H9 (cell line): ENCODE results near the gene LGMN. TPM values are rescaled to one million over a fixed set of nuclear protein-coding genes. Genes with fewer than 3 reads are reported as not detected.

Experiments used
- DNase-seq: peaks from one replicate; pipeline ENCODE4 v3.0.0-alpha.2; 2017
- H2AFZ ChIP-seq: one replicate; pipeline ENCODE4 v1.6.1; 2013; ENCODE audit warnings: mild to moderate bottlenecking, low read length, control low read depth, moderate library complexity
- H2AK5ac ChIP-seq: 2 replicates; pipeline ENCODE4 v1.6.1; 2013; ENCODE audit warnings: low read length, control low read depth, mixed read lengths; ENCODE audit not compliant: insufficient read length
- H2BK120ac ChIP-seq: one replicate; pipeline ENCODE4 v1.6.1; 2013; ENCODE audit warnings: low read depth, mild to moderate bottlenecking, low read length, control low read depth, inconsistent platforms; ENCODE audit not compliant: poor library complexity, severe bottlenecking
- H2BK12ac ChIP-seq: 2 replicates; pipeline ENCODE4 v1.6.1; 2013; ENCODE audit warnings: low read length, control low read depth, mixed read lengths, low read depth; ENCODE audit not compliant: insufficient read length
- H2BK15ac ChIP-seq: 2 replicates; pipeline ENCODE4 v1.6.1; 2013; ENCODE audit warnings: low read depth, low read length, control low read depth
- H2BK20ac ChIP-seq: one replicate; pipeline ENCODE4 v1.6.1; 2013; ENCODE audit warnings: low read depth, mild to moderate bottlenecking, low read length, control low read depth, inconsistent platforms; ENCODE audit not compliant: poor library complexity, severe bottlenecking
- H2BK5ac ChIP-seq: 2 replicates; pipeline ENCODE4 v1.6.1; 2013; ENCODE audit warnings: low read length, control low read depth, mixed read lengths; ENCODE audit not compliant: insufficient read length
- H3K14ac ChIP-seq: 2 replicates; pipeline ENCODE4 v1.6.1; 2013; ENCODE audit warnings: low read length, control low read depth; ENCODE audit not compliant: insufficient read depth
- H3K18ac ChIP-seq: 2 replicates; pipeline ENCODE4 v1.6.1; 2013; ENCODE audit warnings: low read depth, mild to moderate bottlenecking, mixed read lengths, low read length, control low read depth; ENCODE audit not compliant: insufficient read length
- H3K23ac ChIP-seq: 2 replicates; pipeline ENCODE4 v1.6.1; 2013; ENCODE audit warnings: low read length, control low read depth, mixed read lengths, low read depth; ENCODE audit not compliant: insufficient read length
- H3K23me2 ChIP-seq: 2 replicates; pipeline ENCODE4 v1.6.1; 2013; ENCODE audit warnings: low read depth, mild to moderate bottlenecking, mixed read lengths, low read length, control low read depth; ENCODE audit not compliant: insufficient read length, poor library complexity, severe bottlenecking
- H3K27ac ChIP-seq: 2 replicates; pipeline ENCODE4 v1.5.1; 2013; ENCODE audit warnings: low read length, control low read depth, mixed read lengths, low read depth; ENCODE audit not compliant: insufficient read length
- H3K27me3 ChIP-seq: 2 replicates; pipeline ENCODE4 v1.6.1; 2013; ENCODE audit warnings: low read length, control low read depth, inconsistent platforms; ENCODE audit not compliant: insufficient read depth
- H3K4ac ChIP-seq: 2 replicates; pipeline ENCODE4 v1.6.1; 2013; ENCODE audit warnings: low read depth, mild to moderate bottlenecking, control low read depth, inconsistent platforms, low read length, moderate library complexity
- H3K4me1 ChIP-seq: 2 replicates; pipeline ENCODE4 v1.6.1; 2013; ENCODE audit warnings: low read length, control low read depth, inconsistent platforms; ENCODE audit not compliant: insufficient read depth
- H3K4me2 ChIP-seq: 2 replicates; pipeline ENCODE4 v1.6.1; 2013; ENCODE audit warnings: low read length, control low read depth, mixed read lengths; ENCODE audit not compliant: insufficient read length, insufficient read depth
- H3K56ac ChIP-seq: 2 replicates; pipeline ENCODE4 v1.6.1; 2013; ENCODE audit warnings: low read depth, mild to moderate bottlenecking, mixed read lengths, low read length, control low read depth; ENCODE audit not compliant: insufficient read length
- H3K79me1 ChIP-seq: 2 replicates; pipeline ENCODE4 v1.6.1; 2013; ENCODE audit warnings: low read depth, mild to moderate bottlenecking, moderate library complexity, low read length, control low read depth, inconsistent platforms; ENCODE audit not compliant: insufficient read depth, poor library complexity, severe bottlenecking
- H3K79me2 ChIP-seq: 2 replicates; pipeline ENCODE4 v1.6.1; 2013; ENCODE audit warnings: low read length, control low read depth, inconsistent platforms; ENCODE audit not compliant: insufficient read depth
- H3K9ac ChIP-seq: 2 replicates; pipeline ENCODE4 v1.6.1; 2013; ENCODE audit warnings: low read length, control low read depth, mixed read lengths; ENCODE audit not compliant: insufficient read length; ENCODE audit errors: extremely low read depth
- H3K9me3 ChIP-seq: one replicate; pipeline ENCODE4 v1.6.1; 2013; ENCODE audit warnings: low read depth, low read length, inconsistent platforms; ENCODE audit not compliant: control insufficient read depth
- H3T11ph ChIP-seq: one replicate; pipeline ENCODE4 v1.6.1; 2013; ENCODE audit warnings: mild to moderate bottlenecking, low read length, control low read depth, inconsistent platforms
- H4K20me1 ChIP-seq: one replicate; pipeline ENCODE4 v1.6.1; 2013; ENCODE audit not compliant: control insufficient read depth, insufficient read length, insufficient read depth
- H4K5ac ChIP-seq: 2 replicates; pipeline ENCODE4 v1.6.1; 2013; ENCODE audit warnings: low read depth, mild to moderate bottlenecking, mixed read lengths, low read length, control low read depth; ENCODE audit not compliant: insufficient read length
- H4K8ac ChIP-seq: replicated peaks from 2 replicates; pipeline ENCODE4 v1.6.1; 2013; ENCODE audit warnings: low read length, control low read depth, mixed read lengths, low read depth; ENCODE audit not compliant: insufficient read length
- H4K91ac ChIP-seq: 2 replicates; pipeline ENCODE4 v1.6.1; 2013; ENCODE audit warnings: low read depth, mild to moderate bottlenecking, moderate library complexity, mixed read lengths, low read length, control low read depth; ENCODE audit not compliant: insufficient read length
- H3K27ac Mint-ChIP-seq, 3 experiments: 2 replicates in 2 of 3; 3 replicates in 1 of 3; pipeline ENCODE4 v1.8.0; 2020 to 2021; ENCODE audit warnings: mixed read lengths in 3 of 3, mild to moderate bottlenecking in 1 of 3, moderate library complexity in 1 of 3
- H3K27me3 Mint-ChIP-seq: 2 replicates; pipeline ENCODE4 v1.8.0; 2021; ENCODE audit warnings: low read depth, mild to moderate bottlenecking, moderate library complexity, mixed read lengths
- H3K36me3 Mint-ChIP-seq, 3 experiments: 2 replicates in 2 of 3; 3 replicates in 1 of 3; pipeline ENCODE4 v1.8.0; 2020 to 2021; ENCODE audit warnings: low read depth in 3 of 3, mixed read lengths in 3 of 3; ENCODE audit not compliant: insufficient read depth in 1 of 3
- H3K4me1 Mint-ChIP-seq, 2 experiments: 2 replicates each; pipeline ENCODE4 v1.8.0; 2020; ENCODE audit warnings: mixed read lengths in 2 of 2
- H3K4me3 Mint-ChIP-seq, 2 experiments: 2 replicates in 1 of 2; 3 replicates in 1 of 2; pipeline ENCODE4 v1.8.0; 2020 to 2021; ENCODE audit warnings: mild to moderate bottlenecking in 2 of 2, mixed read lengths in 2 of 2, moderate library complexity in 1 of 2
- H3K9me3 Mint-ChIP-seq, 2 experiments: 2 replicates in 1 of 2; 3 replicates in 1 of 2; pipeline ENCODE4 v1.8.0; 2020; ENCODE audit warnings: mild to moderate bottlenecking in 2 of 2, mixed read lengths in 2 of 2, moderate library complexity in 1 of 2
- CTCF ChIP-seq: fragments of 200-600 bp; sonication (generic); conservative IDR thresholded peaks from 3 replicates; pipeline ENCODE4 v1.8.0; 2021; ENCODE audit warnings: antibody characterized with exemption, mild to moderate bottlenecking
- WGBS: extraction: QIAGEN DNeasy Blood & Tissue Kit; methylation state at CpG from one replicate; pipeline ENCODE4 v1.1.7; 2013; ENCODE audit warnings: missing lambda C conversion rate, low lambda C conversion rate, mixed read lengths; ENCODE audit not compliant: insufficient read length; ENCODE audit errors: extremely low coverage; 5-methylcytosine and 5-hydroxymethylcytosine counted together
- total RNA-seq: library from RNA; stranded (reverse); gene quantifications from 2 replicates; pipeline ENCODE4 v1.2.1, GENCODE V29; 2021

Gene LGMN
- total RNA-seq, 1 experiment from 2014 or later: 55.3 TPM

- Mint-ChIP-seq H3K4me3 (no peak overlapping the region), H3K36me3 (peaks cover 12 to 35% (median 14%) of the 10 kb centered on the region in 3 experiments), H3K4me1 (no peaks in the 10 kb centered on the region), H3K27me3 (no peaks in the 10 kb centered on the region), H3K27ac (no peak overlapping the region), H3K9me3 (peaks cover 0 to 3% of the 10 kb centered on the region in 2 experiments; a peak in 1 of 5 replicates)
- H2BK120ac ChIP-seq: no peak overlapping the region
- no peak overlapping the region for H3K18ac ChIP-seq
- H3K4me1 ChIP-seq: no peaks in the 10 kb centered on the region
- H3K9me3 ChIP-seq: no peaks in the 10 kb centered on the region
- no peaks in the 10 kb centered on the region for H3K23me2 ChIP-seq
- H3K9ac ChIP-seq: no peak overlapping the region
- H3K14ac ChIP-seq: no peak overlapping the region
- no peak overlapping the region for H2AK5ac ChIP-seq
- H2BK15ac ChIP-seq: no peak overlapping the region
- H2BK12ac ChIP-seq: no peak overlapping the region
- H4K91ac ChIP-seq: no peak overlapping the region
- no peak for TF ChIP-seq CTCF
- H4K20me1 ChIP-seq: no peaks in the 10 kb centered on the region
- H4K5ac ChIP-seq: no peak overlapping the region
- H3K23ac ChIP-seq: no peak overlapping the region
- no peak for DNase-seq
- no peak overlapping the region for H3K4me2 ChIP-seq
- no peaks in the 10 kb centered on the region for H3K27me3 ChIP-seq
- H2AFZ ChIP-seq: no peak overlapping the region
- WGBS: no CpG with 5 or more reads among the region's 5 CpGs
- H4K8ac ChIP-seq: no peak overlapping the region
- no peaks in the 10 kb centered on the region; the same call in 1 of the 2 replicates for H3K79me2 ChIP-seq
- H3K4ac ChIP-seq: no peak overlapping the region
- no peak overlapping the region for H2BK20ac ChIP-seq
- H3T11ph ChIP-seq: no peak overlapping the region
- no peaks in the 10 kb centered on the region for H3K79me1 ChIP-seq
- no peak overlapping the region for H3K27ac ChIP-seq
- H2BK5ac ChIP-seq: no peak overlapping the region
- H3K56ac ChIP-seq: no peak overlapping the region
Measured at GRCh38 chr14:92719890-92720323, 28.5 kb downstream of the LGMN start.
